Measurements from ENCODE around the gene PPP1R14C. TPM values are rescaled to one million over a fixed set of nuclear protein-coding genes. Genes with fewer than 3 reads are reported as not detected.

The PPP1R14C gene
- total and polyA plus RNA-seq, 2 of the 13 experiments (the other 11 are each of a cell fraction or from before 2014, with no cell fraction given), result not detected

- Histone ChIP-seq H3K4me1 (ENCODE audit: insufficient read depth, low read length) (no peaks in the 10 kb centered on the region), H3K4me3 (replicated peaks in 1 of 3; ENCODE audit: insufficient read depth in 1 of 3, low read depth in 2 of 3, low read length in 3 of 3) (no peak overlapping the region), H3K4me2 (ENCODE audit: low read depth, low read length) (no peak overlapping the region), H3K27me3 (ENCODE audit: control insufficient read depth in 1 of 2, insufficient read depth in 2 of 2, low read length in 2 of 2) (peaks cover 4 to 74% of the 10 kb centered on the region in 2 experiments), H3K9me3 (ENCODE audit: low read length) (no peaks in the 10 kb centered on the region), H4K20me1 (ENCODE audit: insufficient read depth, low read length) (no peaks in the 10 kb centered on the region), H3K79me2 (ENCODE audit: insufficient read depth, low read length) (no peaks in the 10 kb centered on the region), H3K9ac (ENCODE audit: insufficient read depth, low read depth, low read length) (no peak overlapping the region), H2AFZ (ENCODE audit: low read length) (no peak overlapping the region), H3K27ac (ENCODE audit: extremely low read length, insufficient read depth, low read length) (no peak overlapping the region), H3K36me3 (replicated peaks in 1 of 2; ENCODE audit: control insufficient read depth in 1 of 2, insufficient read depth in 2 of 2, low read length in 2 of 2) (no peaks in the 10 kb centered on the region)
- TF ChIP-seq GATA4 (IDR thresholded peaks at IDR 0.05; ENCODE audit: borderline replicate concordance, low read depth), result no peak
- no peak for TF ChIP-seq ZNF629 (CRISPR knock-in tag; conservative IDR thresholded peaks at IDR 0.05)
- TF ChIP-seq ZNF740 (CRISPR knock-in tag; IDR thresholded peaks at IDR 0.05), result no peak
- TF ChIP-seq THYN1 (CRISPR knock-in tag; IDR thresholded peaks at IDR 0.05; ENCODE audit: borderline replicate concordance, low read depth), result no peak
- TF ChIP-seq ZNF33B (CRISPR knock-in tag; IDR thresholded peaks at IDR 0.05), result no peak
- no peak for TF ChIP-seq ZBTB38 (CRISPR knock-in tag; IDR thresholded peaks at IDR 0.05)
- TF ChIP-seq HNRNPLL (IDR thresholded peaks at IDR 0.05; ENCODE audit: low read depth, low read length, poor library complexity, severe bottlenecking), result no peak
- TF ChIP-seq THAP9 (CRISPR knock-in tag; IDR thresholded peaks at IDR 0.05; ENCODE audit: borderline replicate concordance), result no peak
- no peak for TF ChIP-seq BRD4 (CRISPR knock-in tag; IDR thresholded peaks at IDR 0.05)
- TF ChIP-seq ZNF17 (CRISPR knock-in tag; IDR thresholded peaks at IDR 0.05), result no peak
- no peak for TF ChIP-seq SRSF4 (IDR thresholded peaks at IDR 0.05; ENCODE audit: low read depth, low read length, poor library complexity, severe bottlenecking)
- no peak for TF ChIP-seq NFRKB (IDR thresholded peaks at IDR 0.05)
- TF ChIP-seq DNMT3B (CRISPR knock-in tag; conservative IDR thresholded peaks at IDR 0.05), result no peak
- no peak for TF ChIP-seq SYNCRIP (IDR thresholded peaks at IDR 0.05; ENCODE audit: insufficient read depth, low read depth, low read length)
- TF ChIP-seq KAT7 (CRISPR knock-in tag; IDR thresholded peaks at IDR 0.05; ENCODE audit: borderline replicate concordance), result no peak
- no peak for TF ChIP-seq NRL (CRISPR knock-in tag; IDR thresholded peaks at IDR 0.05; ENCODE audit: borderline replicate concordance)
- no peak for TF ChIP-seq ZNF678 (CRISPR knock-in tag; IDR thresholded peaks at IDR 0.05)
- no peak for FAIRE-seq
- DNase-seq (ENCODE audit: low spot score), result no peak
- intact Hi-C loops (cut with micrococcal nuclease; ENCODE audit: unreplicated experiment), result no loop called here
- BruUV-seq (replicated peaks), result no TSS peak
- POLR2A ChIA-PET, result no interaction called here
- ATAC-seq, result no peak
- CTCF ChIA-PET (ENCODE audit: low intra/inter-chr PET ratio, low total read pairs), result no interaction called here
- in situ Hi-C loops (cut with HindIII; ENCODE audit: extremely low pct_ligation_motif_present, low pct_unique_long_range_greater_than_20kb), result no loop called here
Observed at GRCh38 chr6:150145830-150146229, 3.0 kb downstream of the PPP1R14C start.

Measured in HepG2 (cell line).